Karpas-422 (cell line): ENCODE results near the gene CYP26A1. TPM values are rescaled to one million over a fixed set of nuclear protein-coding genes. Genes with fewer than 3 reads are reported as not detected.

Source experiments
- DNase-seq: peaks from one replicate; pipeline ENCODE4 v3.0.0-alpha.2; 2015
- H2AFZ ChIP-seq: fragments of 200-600 bp; sonication (generic); 2 replicates; pipeline ENCODE4 v1.6.1; 2014; ENCODE audit warnings: antibody characterized with exemption, low read length, mixed read lengths
- H3K27ac ChIP-seq: fragments of 200-600 bp; sonication (generic); 2 replicates; pipeline ENCODE4 v1.5.1; 2014; ENCODE audit warnings: mild to moderate bottlenecking, low read length, moderate library complexity
- H3K27me3 ChIP-seq: fragments of 200-600 bp; sonication (generic); 2 replicates; pipeline ENCODE4 v1.6.1; 2014; ENCODE audit warnings: low read length, mixed read lengths
- H3K36me3 ChIP-seq: fragments of 200-600 bp; sonication (generic); 2 replicates; pipeline ENCODE4 v1.6.1; 2014; ENCODE audit warnings: low read length, mixed read lengths; ENCODE audit not compliant: insufficient read depth
- H3K4me1 ChIP-seq: fragments of 200-600 bp; sonication (generic); 2 replicates; pipeline ENCODE4 v1.6.1; 2014; ENCODE audit warnings: mild to moderate bottlenecking, low read length, mixed read lengths
- H3K4me2 ChIP-seq: fragments of 200-600 bp; sonication (generic); 2 replicates; pipeline ENCODE4 v1.6.1; 2014; ENCODE audit warnings: low read length, low read depth, mild to moderate bottlenecking; ENCODE audit not compliant: poor library complexity, severe bottlenecking
- H3K4me3 ChIP-seq: fragments of 200-600 bp; sonication (generic); 2 replicates; pipeline ENCODE4 v1.5.1; 2014; ENCODE audit warnings: mild to moderate bottlenecking, antibody characterized with exemption, low read length, mixed read lengths
- H3K79me2 ChIP-seq: fragments of 200-600 bp; sonication (generic); 2 replicates; pipeline ENCODE4 v1.6.1; 2014; ENCODE audit warnings: mild to moderate bottlenecking, low read length, mixed read lengths
- H3K9ac ChIP-seq: fragments of 200-600 bp; sonication (generic); 2 replicates; pipeline ENCODE4 v1.6.0; 2014; ENCODE audit warnings: low read length
- H3K9me2 ChIP-seq: fragments of 200-600 bp; sonication (generic), shearing (Covaris generic); replicated peaks from 2 replicates; pipeline ENCODE4 v1.6.0; 2014; ENCODE audit warnings: mild to moderate bottlenecking, low read length, moderate library complexity; ENCODE audit not compliant: insufficient read depth
- H3K9me3 ChIP-seq: fragments of 300-700, 200-600 bp; sonication (generic); 2 replicates; pipeline ENCODE4 v1.6.1; 2014; ENCODE audit warnings: low read length, mixed read lengths
- H4K20me1 ChIP-seq: fragments of 200-600 bp; sonication (generic); 2 replicates; pipeline ENCODE4 v1.6.1; 2014; ENCODE audit warnings: mild to moderate bottlenecking, antibody characterized with exemption, low read length, low read depth; ENCODE audit not compliant: insufficient read depth
- total RNA-seq: library from RNA; depleted of rRNA; stranded (reverse); fragments of >200 nt; shearing (Covaris generic); gene quantifications from 2 replicates; pipeline ENCODE4 v1.2.3, GENCODE V29; 2014; ENCODE audit warnings: low replicate concordance

The CYP26A1 gene
- total RNA-seq, 1 experiment from 2014 or later, result not detected

DNA sequence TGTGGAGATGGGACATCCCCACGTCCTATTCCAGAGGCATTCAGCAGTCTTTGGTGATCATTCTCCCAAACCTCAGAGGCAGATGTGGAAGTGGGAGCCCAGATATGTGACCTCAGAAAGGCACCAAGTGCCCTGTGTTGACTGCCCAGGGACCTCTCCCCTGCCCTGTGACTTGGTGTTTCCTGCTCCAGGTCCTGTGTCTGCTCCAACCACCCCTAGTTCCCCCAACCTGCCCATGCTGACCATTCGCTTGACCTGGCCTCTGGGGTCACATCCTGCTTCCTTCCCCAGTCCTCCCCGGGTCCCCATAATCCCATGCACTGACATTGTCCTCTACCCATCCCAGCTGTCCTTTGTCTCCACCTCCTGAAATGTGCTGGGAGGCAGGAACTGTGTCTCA lies 7.6 kb downstream of the CYP26A1 start:
- no peak for DNase-seq
- Histone ChIP-seq H3K4me2 (no peak overlapping the region), H3K9ac (no peak overlapping the region), H3K36me3 (no peaks in the 10 kb centered on the region), H3K9me2 (no peaks in the 10 kb centered on the region), H3K4me1 (no peaks in the 10 kb centered on the region), H3K79me2 (no peaks in the 10 kb centered on the region), H2AFZ (no peak overlapping the region), H3K27ac (no peak overlapping the region), H3K27me3 (no peaks in the 10 kb centered on the region), H3K4me3 (no peak overlapping the region), H3K9me3 (no peaks in the 10 kb centered on the region), H4K20me1 (no peaks in the 10 kb centered on the region)

- H3K36me3 ChIP-seq, result no peaks in the 10 kb centered on the region
- no peaks in the 10 kb centered on the region for H3K9me2 ChIP-seq
- H3K79me2 ChIP-seq, result no peaks in the 10 kb centered on the region
Measured at GRCh38 chr10:93081834-93082233, 8.1 kb downstream of the CYP26A1 start.

DNA sequence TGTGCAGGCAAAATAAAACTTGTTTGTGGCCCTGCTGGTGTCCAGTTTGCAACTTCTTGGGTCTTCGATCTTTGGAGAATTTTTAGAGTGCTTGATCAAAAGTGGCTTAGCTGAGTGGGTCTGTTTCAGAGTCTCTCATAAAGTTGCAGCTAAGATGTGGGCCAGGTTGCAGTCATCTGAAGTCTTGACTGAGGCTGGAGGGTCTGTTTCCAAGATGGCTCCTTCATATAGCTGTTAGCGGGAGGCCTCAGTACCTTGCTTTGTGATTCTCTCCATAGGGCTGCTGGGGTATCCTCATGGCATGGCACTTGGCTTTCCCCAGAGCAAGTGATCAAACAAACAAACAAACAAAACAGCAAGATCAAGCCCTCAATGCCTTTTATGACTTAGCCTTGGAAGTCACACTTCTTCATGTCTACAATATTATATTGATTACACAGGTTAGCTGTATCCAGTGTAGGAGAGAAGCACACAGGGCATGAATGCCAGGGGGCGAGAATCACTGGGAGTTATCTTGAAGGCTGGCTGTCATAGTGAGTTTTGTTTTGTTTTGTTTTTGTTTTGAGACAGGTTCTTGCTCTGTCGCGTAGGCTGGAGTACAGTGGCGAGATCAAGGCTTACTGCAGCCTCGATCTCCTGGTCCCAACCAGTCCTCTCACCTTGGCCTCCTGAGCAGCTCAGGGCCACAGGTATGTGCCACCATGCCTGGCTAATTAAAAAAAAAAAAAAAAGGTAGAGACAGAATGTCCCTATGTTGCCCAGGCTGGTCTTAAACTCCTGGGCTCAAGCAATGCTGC lies 10.2 kb downstream of the CYP26A1 start:
- no peak overlapping the region for H3K27ac ChIP-seq
- H3K4me2 ChIP-seq, result no peak overlapping the region
- H4K20me1 ChIP-seq, result no peaks in the 10 kb centered on the region
- no peak overlapping the region for H3K9ac ChIP-seq
- no peaks in the 10 kb centered on the region for H3K4me1 ChIP-seq
- H3K27me3 ChIP-seq, result no peaks in the 10 kb centered on the region
- no peaks in the 10 kb centered on the region for H3K9me2 ChIP-seq
- no peaks in the 10 kb centered on the region for H3K79me2 ChIP-seq
- H2AFZ ChIP-seq, result no peak overlapping the region
- no peaks in the 10 kb centered on the region for H3K36me3 ChIP-seq
- H3K4me3 ChIP-seq, result no peak overlapping the region
- no peak for DNase-seq
- H3K9me3 ChIP-seq, result no peaks in the 10 kb centered on the region

More at GRCh38 chr10:93081834-93082233, 8.1 kb downstream of the CYP26A1 start:
- no peaks in the 10 kb centered on the region for H3K27me3 ChIP-seq
- H3K27ac ChIP-seq, result no peak overlapping the region
- no peak overlapping the region for H3K9ac ChIP-seq
- no peaks in the 10 kb centered on the region for H3K4me1 ChIP-seq
- H3K9me3 ChIP-seq, result no peaks in the 10 kb centered on the region
- no peak for DNase-seq
- no peak overlapping the region for H3K4me2 ChIP-seq
- H3K4me3 ChIP-seq, result no peak overlapping the region
- H2AFZ ChIP-seq, result no peak overlapping the region
- no peaks in the 10 kb centered on the region for H4K20me1 ChIP-seq

GRCh38 chr10:93085272-93085859 lies 11.7 kb downstream of the CYP26A1 start:
- no peaks in the 10 kb centered on the region for H3K36me3 ChIP-seq
- no peaks in the 10 kb centered on the region for H3K79me2 ChIP-seq
- no peak overlapping the region for H3K9ac ChIP-seq
- H3K4me3 ChIP-seq, result no peak overlapping the region
- no peak overlapping the region for H3K27ac ChIP-seq
- no peak for DNase-seq
- no peaks in the 10 kb centered on the region for H3K4me1 ChIP-seq
- no peaks in the 10 kb centered on the region for H3K9me3 ChIP-seq
- H2AFZ ChIP-seq, result no peak overlapping the region
- no peaks in the 10 kb centered on the region for H4K20me1 ChIP-seq
- H3K27me3 ChIP-seq, result no peaks in the 10 kb centered on the region
- H3K9me2 ChIP-seq, result no peaks in the 10 kb centered on the region
- no peak overlapping the region for H3K4me2 ChIP-seq

- H2AFZ ChIP-seq, result no peak overlapping the region
- H3K4me1 ChIP-seq, result no peaks in the 10 kb centered on the region
- no peaks in the 10 kb centered on the region for H3K9me2 ChIP-seq
- no peaks in the 10 kb centered on the region for H3K36me3 ChIP-seq
- no peak overlapping the region for H3K4me3 ChIP-seq
- no peak overlapping the region for H3K4me2 ChIP-seq
- no peaks in the 10 kb centered on the region for H4K20me1 ChIP-seq
- H3K9ac ChIP-seq, result no peak overlapping the region
- no peaks in the 10 kb centered on the region for H3K9me3 ChIP-seq
- no peak for DNase-seq
- H3K79me2 ChIP-seq, result no peaks in the 10 kb centered on the region
- no peak overlapping the region for H3K27ac ChIP-seq
- no peaks in the 10 kb centered on the region for H3K27me3 ChIP-seq
Measured at GRCh38 chr10:93086289-93086688, 12.6 kb downstream of the CYP26A1 start.

- no peak overlapping the region for H3K4me3 ChIP-seq
- H3K4me2 ChIP-seq, result no peak overlapping the region
- H3K4me1 ChIP-seq, result no peaks in the 10 kb centered on the region
- DNase-seq, result no peak
- no peaks in the 10 kb centered on the region for H3K9me3 ChIP-seq
- H4K20me1 ChIP-seq, result no peaks in the 10 kb centered on the region
- H3K79me2 ChIP-seq, result no peaks in the 10 kb centered on the region
- H2AFZ ChIP-seq, result no peak overlapping the region
- H3K9ac ChIP-seq, result no peak overlapping the region
- no peaks in the 10 kb centered on the region for H3K36me3 ChIP-seq
- no peaks in the 10 kb centered on the region for H3K9me2 ChIP-seq
- H3K27me3 ChIP-seq, result no peaks in the 10 kb centered on the region
- H3K27ac ChIP-seq, result no peak overlapping the region
Measured at GRCh38 chr10:93087846-93088245, 14.2 kb downstream of the CYP26A1 start.

DNA sequence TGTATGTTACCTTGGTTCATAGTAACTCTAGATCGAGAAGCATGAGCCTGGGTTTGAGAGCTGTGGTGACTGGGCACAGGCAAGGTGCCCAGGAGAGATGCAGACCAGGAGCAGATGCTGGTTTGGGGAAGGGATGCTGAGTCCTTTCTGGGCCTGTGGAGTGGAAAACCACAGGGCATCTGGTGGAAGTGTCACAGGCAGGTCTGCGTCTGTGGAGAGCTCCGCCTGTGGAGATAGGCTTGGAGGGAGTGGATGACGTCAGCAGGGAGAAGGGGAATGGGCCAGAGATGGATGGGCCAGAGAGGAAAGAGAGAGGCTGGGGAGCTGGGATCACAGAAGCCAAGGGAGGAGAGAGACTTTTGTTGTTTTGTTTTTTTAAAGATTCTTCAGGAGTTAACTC lies 14.8 kb downstream of the CYP26A1 start:
- Histone ChIP-seq H3K9me3 (no peaks in the 10 kb centered on the region), H3K4me3 (no peak overlapping the region), H4K20me1 (no peaks in the 10 kb centered on the region), H3K27ac (no peak overlapping the region), H3K4me2 (no peak overlapping the region), H3K9me2 (no peaks in the 10 kb centered on the region), H3K79me2 (no peaks in the 10 kb centered on the region), H3K4me1 (no peaks in the 10 kb centered on the region), H3K36me3 (no peaks in the 10 kb centered on the region), H3K9ac (no peak overlapping the region), H3K27me3 (no peaks in the 10 kb centered on the region), H2AFZ (no peak overlapping the region)
- DNase-seq, result no peak

DNA sequence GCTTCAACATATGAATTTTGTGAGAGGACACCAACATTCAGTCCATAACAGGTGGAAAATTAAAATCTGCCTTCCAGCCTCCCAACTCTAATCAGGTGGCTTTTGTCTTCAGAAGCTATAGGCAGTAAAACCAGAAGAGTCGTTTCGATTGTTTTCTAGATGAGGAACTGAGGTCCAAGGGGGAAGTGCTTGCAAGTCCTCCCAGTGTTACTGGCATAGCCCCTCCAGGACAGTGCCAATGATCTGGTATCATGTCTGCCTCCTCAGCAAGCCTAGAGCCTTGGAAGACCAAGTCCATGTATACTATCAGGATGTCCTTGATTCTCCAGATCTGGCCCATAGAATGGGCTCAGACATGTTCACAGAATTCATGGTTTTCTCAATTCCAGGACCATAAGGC lies 16.9 kb downstream of the CYP26A1 start:
- Histone ChIP-seq H3K79me2 (no peaks in the 10 kb centered on the region), H3K4me1 (no peaks in the 10 kb centered on the region), H3K4me3 (no peak overlapping the region), H3K27ac (no peak overlapping the region), H2AFZ (no peak overlapping the region), H3K9me2 (no peaks in the 10 kb centered on the region), H3K9me3 (no peaks in the 10 kb centered on the region), H3K27me3 (no peaks in the 10 kb centered on the region), H3K36me3 (no peaks in the 10 kb centered on the region), H4K20me1 (no peaks in the 10 kb centered on the region), H3K4me2 (no peak overlapping the region), H3K9ac (no peak overlapping the region)
- DNase-seq, result no peak
